AG20443 (cell line): ENCODE results near the gene NRIP2.
A peak's percentile ranks its signal among the peaks of the same experiment; 100 is the strongest.
"Not testable (repeated sequence)": the region's sequence is repeated elsewhere in the genome, so short reads cannot be mapped to it uniquely, and the experiment has no call there.

Experiments
- DNase-seq: peaks from one replicate; pipeline ENCODE4 v3.0.0; 2012; ENCODE audit warnings: low spot score, mixed read lengths

The NRIP2 gene

GRCh38 chr12:2834581-2835491 lies at the start of gene NRIP2:
NRIP2 (minus strand) TSS chr12:2835035; CDS start chr12:2834983, 52 bp downstream.
- peak; percentile 67 for DNase-seq

GRCh38 chr12:2879853-2880252 lies 45.0 kb upstream of the NRIP2 start:
- no peak for DNase-seq

GRCh38 chr12:2877953-2878732 lies 43.3 kb upstream of the NRIP2 start:
- no peak for DNase-seq

- peak; percentile 98 for DNase-seq
Observed at GRCh38 chr12:2877047-2877952, 42.5 kb upstream of the NRIP2 start, which contains the start of the genes FOXM1 and RHNO1. FOXM1 (minus strand) TSS chr12:2877174; CDS start chr12:2874478, 2,696 bp downstream. RHNO1 (plus strand) TSS chr12:2877223; CDS start chr12:2885367, 8,144 bp downstream.

GRCh38 chr12:2876431-2877046 lies 41.7 kb upstream of the NRIP2 start:
- DNase-seq: peak; percentile 40

GRCh38 chr12:2868986-2869632 lies 34.3 kb upstream of the NRIP2 start:
- peak; percentile 37 for DNase-seq

GRCh38 chr12:2864198-2864597 lies 29.4 kb upstream of the NRIP2 start:
- no peak for DNase-seq

- DNase-seq: not testable (repeated sequence)
Observed at GRCh38 chr12:2863402-2863801, 28.6 kb upstream of the NRIP2 start.

GRCh38 chr12:2862876-2863275 lies 28.0 kb upstream of the NRIP2 start:
- no peak for DNase-seq

- no peak for DNase-seq
Observed at GRCh38 chr12:2860170-2860569, 25.3 kb upstream of the NRIP2 start.

- DNase-seq: no peak
Observed at GRCh38 chr12:2858944-2859421, 24.1 kb upstream of the NRIP2 start.

- DNase-seq: no peak
Observed at GRCh38 chr12:2858334-2858733, 23.5 kb upstream of the NRIP2 start.

GRCh38 chr12:2857576-2857975 lies 22.7 kb upstream of the NRIP2 start:
- no peak for DNase-seq

- DNase-seq: no peak
Observed at GRCh38 chr12:2857021-2857431, 22.2 kb upstream of the NRIP2 start, which contains the start of gene TEX52. TEX52 (minus strand) TSS chr12:2857039; CDS start chr12:2857026, 13 bp downstream.

GRCh38 chr12:2856051-2856450 lies 21.2 kb upstream of the NRIP2 start:
- DNase-seq: no peak

GRCh38 chr12:2855546-2855945 lies 20.7 kb upstream of the NRIP2 start:
- DNase-seq: no peak

GRCh38 chr12:2854669-2855453 lies 20.0 kb upstream of the NRIP2 start:
- DNase-seq: no peak

- peak; percentile 97 for DNase-seq
Observed at GRCh38 chr12:2853626-2854025, 18.8 kb upstream of the NRIP2 start.

- no peak for DNase-seq
Observed at GRCh38 chr12:2851931-2852330, 17.1 kb upstream of the NRIP2 start.

- peak; percentile 42 for DNase-seq
Observed at GRCh38 chr12:2845280-2845679, 10.4 kb upstream of the NRIP2 start.
